HCT116 (cell line): Measurements from ENCODE around the gene BMAL1.

ENCODE experiments used
- CTCF ChIP-seq, 3 experiments: fragments of 200-600 bp in 1 of 3; sonication (generic) in 1 of 3; IDR thresholded peaks in 2 of 3; conservative IDR thresholded peaks in 1 of 3; 2 replicates each; pipeline ENCODE4 v1.5.1; 2012 to 2017; ENCODE audit warnings: low read depth in 2 of 3, low read length in 2 of 3, antibody characterized with exemption in 1 of 3, borderline replicate concordance in 1 of 3, control low read depth in 1 of 3, mild to moderate bottlenecking in 1 of 3, mixed read lengths in 1 of 3, mixed run types in 1 of 3, moderate library complexity in 1 of 3; ENCODE audit not compliant: insufficient read depth in 1 of 3
- EGR1 ChIP-seq: IDR thresholded peaks from 2 replicates; pipeline ENCODE4 v1.6.1; 2012; ENCODE audit warnings: low read depth
- EZH2 ChIP-seq: fragments of 200-600 bp; sonication (generic); IDR thresholded peaks from 2 replicates; pipeline ENCODE4 v1.6.1; 2017; ENCODE audit warnings: antibody characterized with exemption, mixed run types
- POLR2A ChIP-seq: IDR thresholded peaks from 2 replicates; pipeline ENCODE4 v1.7.0; 2011; ENCODE audit warnings: borderline replicate concordance; ENCODE audit not compliant: insufficient read depth, insufficient read length; ENCODE audit errors: extremely low read depth
- POLR2AphosphoS5 ChIP-seq: IDR thresholded peaks from 2 replicates; pipeline ENCODE4 v1.6.1; 2011; ENCODE audit warnings: mild to moderate bottlenecking, low read depth, low read length, moderate library complexity
- SRF ChIP-seq: IDR thresholded peaks from 2 replicates; pipeline ENCODE4 v1.6.1; 2012; ENCODE audit warnings: low read depth

DNA sequence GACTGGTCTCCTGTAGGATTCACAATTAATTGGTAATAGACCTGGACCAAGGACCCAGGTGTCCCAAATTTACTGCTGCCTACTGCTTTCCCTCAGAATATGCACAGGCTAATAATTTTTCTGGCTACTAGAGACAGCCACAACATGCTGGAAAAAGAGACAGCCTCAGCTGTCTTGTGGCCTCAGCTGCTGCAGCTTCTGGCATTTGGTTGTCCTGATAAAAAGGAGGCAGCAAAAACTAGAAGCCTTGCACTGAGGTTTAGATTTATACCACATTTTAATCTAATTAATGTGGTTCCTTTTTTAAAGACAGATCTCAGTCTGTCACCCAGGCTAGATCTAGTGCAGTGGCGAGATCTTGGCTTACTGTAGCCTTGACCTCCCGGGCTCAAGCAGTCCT lies 95.6 kb downstream of the BMAL1 start:
- TF ChIP-seq CTCF (IDR thresholded peaks at IDR 0.05 in 2 of 3, conservative IDR thresholded peaks at IDR 0.05 in 1 of 3; ENCODE audit: borderline replicate concordance in 1 of 3, insufficient read depth in 1 of 3, low read depth in 2 of 3, low read length in 2 of 3) (no peak), SRF (no peak), EZH2 (no peak), EGR1 (no peak), POLR2A (no peak), POLR2AphosphoS5 (no peak)
